H9 (cell line): ENCODE measurements around the gene SH3GL3. TPM values are rescaled to one million over a fixed set of nuclear protein-coding genes. Genes with fewer than 3 reads are reported as not detected.

Experiments used
- DNase-seq: peaks from one replicate; pipeline ENCODE4 v3.0.0-alpha.2; 2017
- H2AFZ ChIP-seq: one replicate; pipeline ENCODE4 v1.6.1; 2013; ENCODE audit warnings: mild to moderate bottlenecking, low read length, control low read depth, moderate library complexity
- H2AK5ac ChIP-seq: 2 replicates; pipeline ENCODE4 v1.6.1; 2013; ENCODE audit warnings: low read length, control low read depth, mixed read lengths; ENCODE audit not compliant: insufficient read length
- H2BK120ac ChIP-seq: one replicate; pipeline ENCODE4 v1.6.1; 2013; ENCODE audit warnings: low read depth, mild to moderate bottlenecking, low read length, control low read depth, inconsistent platforms; ENCODE audit not compliant: poor library complexity, severe bottlenecking
- H2BK12ac ChIP-seq: 2 replicates; pipeline ENCODE4 v1.6.1; 2013; ENCODE audit warnings: low read length, control low read depth, mixed read lengths, low read depth; ENCODE audit not compliant: insufficient read length
- H2BK15ac ChIP-seq: 2 replicates; pipeline ENCODE4 v1.6.1; 2013; ENCODE audit warnings: low read depth, low read length, control low read depth
- H2BK20ac ChIP-seq: one replicate; pipeline ENCODE4 v1.6.1; 2013; ENCODE audit warnings: low read depth, mild to moderate bottlenecking, low read length, control low read depth, inconsistent platforms; ENCODE audit not compliant: poor library complexity, severe bottlenecking
- H2BK5ac ChIP-seq: 2 replicates; pipeline ENCODE4 v1.6.1; 2013; ENCODE audit warnings: low read length, control low read depth, mixed read lengths; ENCODE audit not compliant: insufficient read length
- H3K14ac ChIP-seq: 2 replicates; pipeline ENCODE4 v1.6.1; 2013; ENCODE audit warnings: low read length, control low read depth; ENCODE audit not compliant: insufficient read depth
- H3K18ac ChIP-seq: 2 replicates; pipeline ENCODE4 v1.6.1; 2013; ENCODE audit warnings: low read depth, mild to moderate bottlenecking, mixed read lengths, low read length, control low read depth; ENCODE audit not compliant: insufficient read length
- H3K23ac ChIP-seq: 2 replicates; pipeline ENCODE4 v1.6.1; 2013; ENCODE audit warnings: low read length, control low read depth, mixed read lengths, low read depth; ENCODE audit not compliant: insufficient read length
- H3K23me2 ChIP-seq: 2 replicates; pipeline ENCODE4 v1.6.1; 2013; ENCODE audit warnings: low read depth, mild to moderate bottlenecking, mixed read lengths, low read length, control low read depth; ENCODE audit not compliant: insufficient read length, poor library complexity, severe bottlenecking
- H3K27ac ChIP-seq: 2 replicates; pipeline ENCODE4 v1.5.1; 2013; ENCODE audit warnings: low read length, control low read depth, mixed read lengths, low read depth; ENCODE audit not compliant: insufficient read length
- H3K27me3 ChIP-seq: 2 replicates; pipeline ENCODE4 v1.6.1; 2013; ENCODE audit warnings: low read length, control low read depth, inconsistent platforms; ENCODE audit not compliant: insufficient read depth
- H3K4ac ChIP-seq: 2 replicates; pipeline ENCODE4 v1.6.1; 2013; ENCODE audit warnings: low read depth, mild to moderate bottlenecking, control low read depth, inconsistent platforms, low read length, moderate library complexity
- H3K4me1 ChIP-seq: 2 replicates; pipeline ENCODE4 v1.6.1; 2013; ENCODE audit warnings: low read length, control low read depth, inconsistent platforms; ENCODE audit not compliant: insufficient read depth
- H3K4me2 ChIP-seq: 2 replicates; pipeline ENCODE4 v1.6.1; 2013; ENCODE audit warnings: low read length, control low read depth, mixed read lengths; ENCODE audit not compliant: insufficient read length, insufficient read depth
- H3K56ac ChIP-seq: 2 replicates; pipeline ENCODE4 v1.6.1; 2013; ENCODE audit warnings: low read depth, mild to moderate bottlenecking, mixed read lengths, low read length, control low read depth; ENCODE audit not compliant: insufficient read length
- H3K79me1 ChIP-seq: 2 replicates; pipeline ENCODE4 v1.6.1; 2013; ENCODE audit warnings: low read depth, mild to moderate bottlenecking, moderate library complexity, low read length, control low read depth, inconsistent platforms; ENCODE audit not compliant: insufficient read depth, poor library complexity, severe bottlenecking
- H3K79me2 ChIP-seq: 2 replicates; pipeline ENCODE4 v1.6.1; 2013; ENCODE audit warnings: low read length, control low read depth, inconsistent platforms; ENCODE audit not compliant: insufficient read depth
- H3K9ac ChIP-seq: 2 replicates; pipeline ENCODE4 v1.6.1; 2013; ENCODE audit warnings: low read length, control low read depth, mixed read lengths; ENCODE audit not compliant: insufficient read length; ENCODE audit errors: extremely low read depth
- H3K9me3 ChIP-seq: one replicate; pipeline ENCODE4 v1.6.1; 2013; ENCODE audit warnings: low read depth, low read length, inconsistent platforms; ENCODE audit not compliant: control insufficient read depth
- H3T11ph ChIP-seq: one replicate; pipeline ENCODE4 v1.6.1; 2013; ENCODE audit warnings: mild to moderate bottlenecking, low read length, control low read depth, inconsistent platforms
- H4K20me1 ChIP-seq: one replicate; pipeline ENCODE4 v1.6.1; 2013; ENCODE audit not compliant: control insufficient read depth, insufficient read length, insufficient read depth
- H4K5ac ChIP-seq: 2 replicates; pipeline ENCODE4 v1.6.1; 2013; ENCODE audit warnings: low read depth, mild to moderate bottlenecking, mixed read lengths, low read length, control low read depth; ENCODE audit not compliant: insufficient read length
- H4K8ac ChIP-seq: replicated peaks from 2 replicates; pipeline ENCODE4 v1.6.1; 2013; ENCODE audit warnings: low read length, control low read depth, mixed read lengths, low read depth; ENCODE audit not compliant: insufficient read length
- H4K91ac ChIP-seq: 2 replicates; pipeline ENCODE4 v1.6.1; 2013; ENCODE audit warnings: low read depth, mild to moderate bottlenecking, moderate library complexity, mixed read lengths, low read length, control low read depth; ENCODE audit not compliant: insufficient read length
- H3K27ac Mint-ChIP-seq, 3 experiments: 2 replicates in 2 of 3; 3 replicates in 1 of 3; pipeline ENCODE4 v1.8.0; 2020 to 2021; ENCODE audit warnings: mixed read lengths in 3 of 3, mild to moderate bottlenecking in 1 of 3, moderate library complexity in 1 of 3
- H3K27me3 Mint-ChIP-seq: 2 replicates; pipeline ENCODE4 v1.8.0; 2021; ENCODE audit warnings: low read depth, mild to moderate bottlenecking, moderate library complexity, mixed read lengths
- H3K36me3 Mint-ChIP-seq, 3 experiments: 2 replicates in 2 of 3; 3 replicates in 1 of 3; pipeline ENCODE4 v1.8.0; 2020 to 2021; ENCODE audit warnings: low read depth in 3 of 3, mixed read lengths in 3 of 3; ENCODE audit not compliant: insufficient read depth in 1 of 3
- H3K4me1 Mint-ChIP-seq, 2 experiments: 2 replicates each; pipeline ENCODE4 v1.8.0; 2020; ENCODE audit warnings: mixed read lengths in 2 of 2
- H3K4me3 Mint-ChIP-seq, 2 experiments: 2 replicates in 1 of 2; 3 replicates in 1 of 2; pipeline ENCODE4 v1.8.0; 2020 to 2021; ENCODE audit warnings: mild to moderate bottlenecking in 2 of 2, mixed read lengths in 2 of 2, moderate library complexity in 1 of 2
- H3K9me3 Mint-ChIP-seq, 2 experiments: 2 replicates in 1 of 2; 3 replicates in 1 of 2; pipeline ENCODE4 v1.8.0; 2020; ENCODE audit warnings: mild to moderate bottlenecking in 2 of 2, mixed read lengths in 2 of 2, moderate library complexity in 1 of 2
- CTCF ChIP-seq: fragments of 200-600 bp; sonication (generic); conservative IDR thresholded peaks from 3 replicates; pipeline ENCODE4 v1.8.0; 2021; ENCODE audit warnings: antibody characterized with exemption, mild to moderate bottlenecking
- WGBS: extraction: QIAGEN DNeasy Blood & Tissue Kit; methylation state at CpG from one replicate; pipeline ENCODE4 v1.1.7; 2013; ENCODE audit warnings: missing lambda C conversion rate, low lambda C conversion rate, mixed read lengths; ENCODE audit not compliant: insufficient read length; ENCODE audit errors: extremely low coverage; 5-methylcytosine and 5-hydroxymethylcytosine counted together
- total RNA-seq: library from RNA; stranded (reverse); gene quantifications from 2 replicates; pipeline ENCODE4 v1.2.1, GENCODE V29; 2021

SH3GL3 gene
- total RNA-seq, 1 experiment from 2014 or later = 11.2 TPM

GRCh38 chr15:83567318-83567717 lies 120.2 kb downstream of the SH3GL3 start:
- no peaks in the 10 kb centered on the region for H3K9me3 ChIP-seq
- no peak overlapping the region for H3K4ac ChIP-seq
- H3K23ac ChIP-seq = no peak overlapping the region
- Mint-ChIP-seq H3K9me3 (no peaks in the 10 kb centered on the region), H3K4me1 (peaks cover 0 to 2% of the 10 kb centered on the region in 2 experiments; a peak in 1 of 4 replicates), H3K27me3 (no peaks in the 10 kb centered on the region), H3K36me3 (no peaks in the 10 kb centered on the region), H3K27ac (peak overlapping the region in 1 of 3 experiments; percentile 49; a peak in 1 of 7 replicates), H3K4me3 (no peak overlapping the region)
- H4K5ac ChIP-seq = no peak overlapping the region
- H3K23me2 ChIP-seq = no peaks in the 10 kb centered on the region
- H3K14ac ChIP-seq = no peak overlapping the region
- no peak overlapping the region for H2BK12ac ChIP-seq
- no peak overlapping the region for H3T11ph ChIP-seq
- DNase-seq = no peak
- H2AFZ ChIP-seq = no peak overlapping the region
- H3K56ac ChIP-seq = no peak overlapping the region
- 0 out of 2 replicates have a peak, but pooled peaks cover 3% of the 10 kb centered on the region for H3K4me1 ChIP-seq
- H4K91ac ChIP-seq = no peak overlapping the region
- no peak overlapping the region for H2BK20ac ChIP-seq
- no peaks in the 10 kb centered on the region for H4K20me1 ChIP-seq
- H2BK15ac ChIP-seq = no peak overlapping the region
- H4K8ac ChIP-seq = no peak overlapping the region
- H3K27ac ChIP-seq = no peak overlapping the region
- no peak overlapping the region for H2BK120ac ChIP-seq
- no peaks in the 10 kb centered on the region for H3K27me3 ChIP-seq
- no peaks in the 10 kb centered on the region for H3K79me1 ChIP-seq
- no peak overlapping the region for H3K9ac ChIP-seq
- no peaks in the 10 kb centered on the region for H3K79me2 ChIP-seq
- TF ChIP-seq CTCF = no peak
- H3K4me2 ChIP-seq = no peak overlapping the region
- H3K18ac ChIP-seq = no peak overlapping the region
- WGBS = no CpG with 5 or more reads among the region's 2 CpGs
- no peak overlapping the region for H2BK5ac ChIP-seq
- no peak overlapping the region for H2AK5ac ChIP-seq
